Astrocyte (in vitro differentiated cells and primary cell): ENCODE measurements around the gene ANKDD1A. TPM values are rescaled to one million over a fixed set of nuclear protein-coding genes. Genes with fewer than 3 reads are reported as not detected.
A peak's percentile ranks its signal among the peaks of the same experiment; 100 is the strongest.

Experiments
- DNase-seq: peaks from one replicate; pipeline ENCODE4 v3.0.0-alpha.2; 2010; ENCODE audit warnings: low read depth
- FAIRE-seq: peaks from 2 replicates; lab custom pipeline; 2011; peaks lifted over from hg19 to GRCh38; lab: Jason Lieb, UNC
- H2AFZ ChIP-seq: 2 replicates; pipeline ENCODE4 v1.6.0; 2012; ENCODE audit warnings: low read depth, low read length, inconsistent platforms
- H3K27ac ChIP-seq: 2 replicates; pipeline ENCODE4 v1.5.1; 2011; ENCODE audit warnings: low read depth, low read length, inconsistent platforms
- H3K27me3 ChIP-seq: 2 replicates; pipeline ENCODE4 v1.6.0; 2011; ENCODE audit warnings: low read length, inconsistent platforms; ENCODE audit not compliant: insufficient read depth
- H3K36me3 ChIP-seq: 2 replicates; pipeline ENCODE4 v1.5.1; 2011; ENCODE audit warnings: low read length, inconsistent platforms; ENCODE audit not compliant: insufficient read depth
- H3K4me1 ChIP-seq: 2 replicates; pipeline ENCODE4 v1.5.1; 2011; ENCODE audit warnings: low read length, inconsistent platforms; ENCODE audit not compliant: insufficient read depth
- H3K4me2 ChIP-seq: 2 replicates; pipeline ENCODE4 v1.6.0; 2012; ENCODE audit warnings: low read length, inconsistent platforms
- H3K4me3 ChIP-seq: 2 replicates; pipeline ENCODE4 v1.5.1; 2011; ENCODE audit warnings: low read depth, mild to moderate bottlenecking, low read length, inconsistent platforms; ENCODE audit not compliant: insufficient read depth
- H3K79me2 ChIP-seq: 2 replicates; pipeline ENCODE4 v1.6.0; 2012; ENCODE audit warnings: mild to moderate bottlenecking, low read length, inconsistent platforms; ENCODE audit not compliant: insufficient read depth
- H3K9ac ChIP-seq: 2 replicates; pipeline ENCODE4 v1.6.0; 2012; ENCODE audit warnings: mild to moderate bottlenecking, low read length, inconsistent platforms
- H3K9me3 ChIP-seq: 2 replicates; pipeline ENCODE4 v1.5.1; 2012; ENCODE audit warnings: low read depth, mild to moderate bottlenecking, low read length, inconsistent platforms; ENCODE audit not compliant: insufficient read depth
- H4K20me1 ChIP-seq: 2 replicates; pipeline ENCODE4 v1.6.0; 2012; ENCODE audit warnings: low read length, inconsistent platforms; ENCODE audit not compliant: insufficient read depth
- H3K27ac Mint-ChIP-seq: one replicate; pipeline ENCODE4 v1.8.0; 2021; ENCODE audit warnings: mild to moderate bottlenecking, mixed read lengths; ENCODE audit not compliant: unreplicated experiment
- H3K27me3 Mint-ChIP-seq: one replicate; pipeline ENCODE4 v1.8.0; 2021; ENCODE audit warnings: low read depth, mixed read lengths; ENCODE audit not compliant: unreplicated experiment
- H3K36me3 Mint-ChIP-seq: one replicate; pipeline ENCODE4 v1.8.0; 2021; ENCODE audit warnings: low read depth, mixed read lengths; ENCODE audit not compliant: unreplicated experiment
- H3K4me1 Mint-ChIP-seq: one replicate; pipeline ENCODE4 v1.8.0; 2021; ENCODE audit warnings: low read depth, mixed read lengths; ENCODE audit not compliant: unreplicated experiment
- H3K4me3 Mint-ChIP-seq: one replicate; pipeline ENCODE4 v1.8.0; 2021; ENCODE audit warnings: mild to moderate bottlenecking, moderate library complexity, mixed read lengths; ENCODE audit not compliant: unreplicated experiment
- H3K9me3 Mint-ChIP-seq: one replicate; pipeline ENCODE4 v1.8.0; 2021; ENCODE audit warnings: mild to moderate bottlenecking, mixed read lengths; ENCODE audit not compliant: unreplicated experiment
- EZH2 ChIP-seq: IDR thresholded peaks from 2 replicates; pipeline ENCODE4 v1.6.1; 2012; ENCODE audit warnings: mild to moderate bottlenecking, low read length, inconsistent platforms; ENCODE audit not compliant: insufficient read depth
- total RNA-seq: library from RNA; stranded (reverse); gene quantifications from 2 replicates; pipeline ENCODE4 v1.2.1, GENCODE V29; 2021
- TF ChIP-seq, protein P1 (sequence below): IDR thresholded peaks from 2 replicates; pipeline ENCODE4 v1.5.1; 2011; ENCODE audit warnings: low read depth, mild to moderate bottlenecking, inconsistent platforms, low read length, moderate library complexity; ENCODE audit not compliant: insufficient read depth

Gene ANKDD1A
- total RNA-seq, 1 donor from 2014 or later, result 1.6 TPM

DNA sequence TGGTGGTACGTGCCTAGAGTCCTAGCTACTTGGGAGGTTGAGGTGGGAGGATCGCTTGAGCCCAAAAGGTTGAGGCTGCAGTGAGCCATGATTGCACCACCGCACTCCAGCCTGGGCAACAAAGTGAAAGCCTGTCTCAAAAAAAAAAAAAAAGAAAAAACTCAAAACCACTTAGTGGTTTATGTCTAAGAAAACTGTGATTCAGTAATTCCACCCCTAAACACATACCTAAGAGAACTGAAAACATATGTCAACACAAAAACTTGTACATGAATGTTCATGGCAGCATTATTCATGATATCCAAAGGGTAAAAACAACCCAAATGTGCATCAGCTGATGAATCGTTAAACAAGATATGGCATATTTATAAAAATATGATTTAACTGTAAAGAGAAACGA, 63.7 kb downstream of the ANKDD1A start:
- Histone ChIP-seq H3K4me2 (no peak overlapping the region), H3K4me3 (no peak overlapping the region), H3K9ac (no peak overlapping the region), H3K9me3 (no peaks in the 10 kb centered on the region), H4K20me1 (peaks cover 4% of the 10 kb centered on the region), H3K27me3 (no peaks in the 10 kb centered on the region), H3K4me1 (no peaks in the 10 kb centered on the region), H3K36me3 (peaks cover 32% of the 10 kb centered on the region), H3K79me2 (no peaks in the 10 kb centered on the region), H3K27ac (no peak overlapping the region), H2AFZ (no peak overlapping the region)
- no peaks in the 10 kb centered on the region for H3K9me3 Mint-ChIP-seq
- no peak overlapping the region for H3K4me3 Mint-ChIP-seq
- no peak overlapping the region for H3K27ac Mint-ChIP-seq
- no peaks in the 10 kb centered on the region for H3K27me3 Mint-ChIP-seq
- H3K36me3 Mint-ChIP-seq, result peaks cover 21% of the 10 kb centered on the region
- TF ChIP-seq, protein P1, sequence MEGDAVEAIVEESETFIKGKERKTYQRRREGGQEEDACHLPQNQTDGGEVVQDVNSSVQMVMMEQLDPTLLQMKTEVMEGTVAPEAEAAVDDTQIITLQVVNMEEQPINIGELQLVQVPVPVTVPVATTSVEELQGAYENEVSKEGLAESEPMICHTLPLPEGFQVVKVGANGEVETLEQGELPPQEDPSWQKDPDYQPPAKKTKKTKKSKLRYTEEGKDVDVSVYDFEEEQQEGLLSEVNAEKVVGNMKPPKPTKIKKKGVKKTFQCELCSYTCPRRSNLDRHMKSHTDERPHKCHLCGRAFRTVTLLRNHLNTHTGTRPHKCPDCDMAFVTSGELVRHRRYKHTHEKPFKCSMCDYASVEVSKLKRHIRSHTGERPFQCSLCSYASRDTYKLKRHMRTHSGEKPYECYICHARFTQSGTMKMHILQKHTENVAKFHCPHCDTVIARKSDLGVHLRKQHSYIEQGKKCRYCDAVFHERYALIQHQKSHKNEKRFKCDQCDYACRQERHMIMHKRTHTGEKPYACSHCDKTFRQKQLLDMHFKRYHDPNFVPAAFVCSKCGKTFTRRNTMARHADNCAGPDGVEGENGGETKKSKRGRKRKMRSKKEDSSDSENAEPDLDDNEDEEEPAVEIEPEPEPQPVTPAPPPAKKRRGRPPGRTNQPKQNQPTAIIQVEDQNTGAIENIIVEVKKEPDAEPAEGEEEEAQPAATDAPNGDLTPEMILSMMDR, result no peak
- TF ChIP-seq EZH2, result no peak
- peaks cover 1% of the 10 kb centered on the region for H3K4me1 Mint-ChIP-seq
- DNase-seq (peak; percentile 25), FAIRE-seq (no peak)

DNA sequence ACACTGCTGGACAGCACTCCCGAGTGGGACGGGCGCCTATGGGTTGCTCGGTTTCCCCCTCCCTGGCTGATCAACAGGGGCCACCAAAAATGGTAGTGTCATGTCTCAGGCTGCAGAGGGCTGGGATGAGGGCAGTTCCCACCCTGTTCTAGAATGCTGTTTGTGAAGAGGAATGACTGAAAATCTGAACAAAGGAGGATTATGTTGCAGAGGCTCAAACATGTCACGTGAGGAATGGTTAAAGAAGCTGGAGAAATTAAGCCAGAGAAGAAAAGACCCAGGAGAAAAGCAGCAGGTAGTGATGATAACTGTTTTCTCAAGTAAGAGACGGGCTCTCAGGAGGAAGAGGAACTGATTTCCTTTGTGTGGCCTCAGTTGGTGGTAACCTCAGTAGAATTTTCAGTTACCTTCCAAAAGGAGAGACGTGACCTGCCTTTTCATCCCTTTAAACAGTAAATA, 67.6 kb downstream of the ANKDD1A start:
- H3K9me3 Mint-ChIP-seq, result no peaks in the 10 kb centered on the region
- no peaks in the 10 kb centered on the region for H3K4me1 ChIP-seq
- peaks cover 16% of the 10 kb centered on the region for H3K36me3 ChIP-seq
- no peak overlapping the region for H3K27ac Mint-ChIP-seq
- no peaks in the 10 kb centered on the region for H3K9me3 ChIP-seq
- no peak overlapping the region for H2AFZ ChIP-seq
- H3K4me2 ChIP-seq, result no peak overlapping the region
- peaks cover 4% of the 10 kb centered on the region for H3K79me2 ChIP-seq
- H3K27me3 ChIP-seq, result no peaks in the 10 kb centered on the region
- TF ChIP-seq EZH2, result no peak
- TF ChIP-seq, protein P1, result no peak
- H3K4me3 Mint-ChIP-seq, result no peak overlapping the region
- H3K4me1 Mint-ChIP-seq, result peaks cover 1% of the 10 kb centered on the region
- H3K4me3 ChIP-seq, result no peak overlapping the region
- DNase-seq, result no peak
- no peaks in the 10 kb centered on the region for H3K27me3 Mint-ChIP-seq
- H3K9ac ChIP-seq, result no peak overlapping the region
- no peak overlapping the region for H3K27ac ChIP-seq
- peaks cover 21% of the 10 kb centered on the region for H3K36me3 Mint-ChIP-seq
- H4K20me1 ChIP-seq, result peaks cover 21% of the 10 kb centered on the region
- no peak for FAIRE-seq

- Mint-ChIP-seq H3K4me3 (no peak overlapping the region), H3K9me3 (no peaks in the 10 kb centered on the region), H3K4me1 (peaks cover 7% of the 10 kb centered on the region), H3K27me3 (no peaks in the 10 kb centered on the region), H3K27ac (no peak overlapping the region), H3K36me3 (peaks cover 9% of the 10 kb centered on the region)
- peaks cover 6% of the 10 kb centered on the region for H3K36me3 ChIP-seq
- no peak overlapping the region for H3K27ac ChIP-seq
- FAIRE-seq, result no peak
- H3K9me3 ChIP-seq, result no peaks in the 10 kb centered on the region
- no peak for DNase-seq
- no peaks in the 10 kb centered on the region for H3K4me1 ChIP-seq
- H3K79me2 ChIP-seq, result peaks cover 13% of the 10 kb centered on the region
- H4K20me1 ChIP-seq, result peaks cover 33% of the 10 kb centered on the region
- no peaks in the 10 kb centered on the region for H3K27me3 ChIP-seq
- TF ChIP-seq, protein P1, result no peak
- TF ChIP-seq EZH2, result no peak
- H3K4me2 ChIP-seq, result no peak overlapping the region
- H3K4me3 ChIP-seq, result no peak overlapping the region
- no peak overlapping the region for H3K9ac ChIP-seq
- no peak overlapping the region for H2AFZ ChIP-seq
These were observed 70.2 kb downstream of the ANKDD1A start for GRCh38 chr15:64981812-64982431.
